ENCODE data around the gene CIB2.
"Not testable (repeated sequence)": the region's sequence is repeated elsewhere in the genome, so short reads cannot be mapped to it uniquely, and the experiment has no call there.

Gene CIB2

DNA sequence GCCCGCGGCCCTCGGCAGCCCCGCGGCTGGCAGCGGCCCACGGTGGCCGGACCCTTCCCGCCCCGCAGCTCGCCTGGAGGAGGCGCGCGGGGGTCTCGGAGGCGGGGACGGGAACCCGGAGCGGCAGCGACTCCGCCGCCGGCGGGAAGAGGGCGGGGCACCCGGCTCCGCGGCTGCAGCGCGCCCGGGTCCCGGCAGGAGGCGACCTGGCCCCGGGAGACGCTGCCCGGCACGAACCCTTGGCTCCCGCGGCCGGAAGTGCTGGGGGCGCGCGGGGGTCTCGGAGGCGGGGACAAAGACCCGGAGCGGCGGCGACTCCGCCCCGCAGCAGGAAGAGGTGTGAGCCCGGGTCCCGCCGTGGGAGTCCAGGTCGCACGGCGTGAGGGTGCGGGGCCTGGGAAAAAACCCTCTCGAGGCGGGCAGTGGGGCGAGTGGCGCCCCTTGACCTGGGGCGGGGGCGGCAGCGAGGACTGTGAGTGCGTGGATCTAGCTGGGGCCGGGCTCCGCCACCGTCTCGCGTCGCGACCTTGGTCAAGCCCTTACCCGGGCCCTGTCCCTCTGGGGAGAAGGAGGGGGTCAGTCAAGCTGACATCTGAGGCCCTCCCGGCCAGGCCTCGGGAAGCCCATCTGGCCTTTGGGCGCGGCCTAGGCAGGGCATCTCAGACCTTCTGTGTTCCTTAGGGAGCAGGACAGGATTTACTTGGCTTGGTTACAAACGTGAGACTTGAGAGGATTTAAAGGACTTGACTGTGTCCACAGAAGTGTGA is at the start of gene CIB2:
TSS of gene CIB2 (minus strand) at position 151 of the 767 bp plus-strand sequence. CDS start 230 bp downstream, outside the sequence.
- peak; percentile 50 to 80 for DNase-seq

DNA sequence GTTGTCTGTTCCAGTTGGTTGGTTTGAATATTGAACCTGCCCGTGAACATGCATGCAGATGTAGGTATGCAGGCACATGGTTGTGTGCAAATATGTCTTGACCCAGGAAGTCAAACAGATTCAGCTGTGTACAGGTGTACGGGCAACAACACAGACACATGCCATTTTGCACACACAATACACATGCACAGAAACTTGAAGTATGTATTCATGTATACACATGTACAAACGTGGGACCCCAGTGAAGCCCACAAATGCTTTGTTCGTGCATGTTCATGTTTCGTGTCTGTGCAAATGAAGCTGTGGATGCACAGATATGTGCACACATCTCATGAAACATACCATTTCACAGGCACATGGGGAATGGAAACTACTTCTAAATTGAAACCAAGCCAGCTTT is 48.7 kb upstream of the CIB2 start:
- DNase-seq = no peak

DNA sequence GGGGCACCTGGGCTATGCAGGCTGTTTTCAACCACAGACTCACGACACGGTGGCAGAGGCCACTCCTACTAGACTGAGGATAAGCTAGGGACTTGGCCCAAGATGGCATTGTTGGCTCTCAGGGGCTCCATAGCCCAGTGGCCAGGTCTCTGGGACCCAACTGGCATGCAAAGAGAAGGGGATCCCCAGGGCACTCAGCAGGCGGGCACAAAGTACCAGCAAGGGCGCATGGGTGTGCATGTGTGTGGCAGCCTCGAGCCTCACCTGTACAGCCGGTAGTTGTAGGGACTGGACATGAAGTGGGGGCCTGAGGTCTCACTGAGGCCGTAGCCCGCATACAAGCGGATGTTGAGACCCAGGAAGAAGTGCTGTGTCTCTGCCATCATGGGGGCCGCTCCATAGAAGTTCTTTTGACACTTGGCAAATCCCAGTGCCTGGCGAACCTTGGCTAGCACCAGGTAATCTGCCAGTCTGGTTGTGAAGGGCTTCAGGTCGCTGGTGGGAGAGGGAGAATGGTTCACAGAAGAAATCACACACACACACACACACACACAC is 48.1 kb upstream of the CIB2 start:
- no peak for DNase-seq

DNA sequence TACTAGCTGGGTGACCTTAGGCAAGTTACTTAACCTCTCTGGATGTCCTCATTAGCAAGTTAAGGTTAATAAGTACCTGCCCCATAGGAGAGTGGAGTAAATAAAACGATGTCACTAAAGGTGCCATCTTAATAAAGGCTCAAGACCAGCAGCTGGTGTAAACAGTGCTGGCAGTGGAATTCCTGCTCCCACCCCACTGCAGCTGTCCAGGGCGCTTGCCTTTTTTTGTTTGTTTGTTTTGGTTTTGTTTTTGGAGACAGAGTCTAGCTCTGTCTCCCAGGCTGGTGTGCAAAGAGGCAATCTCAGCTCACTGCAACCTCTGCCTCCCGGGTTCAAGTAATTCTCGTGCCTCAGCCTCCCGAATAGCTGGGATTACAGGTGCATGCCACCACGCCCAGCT is 46.8 kb upstream of the CIB2 start:
- DNase-seq = no peak

DNA sequence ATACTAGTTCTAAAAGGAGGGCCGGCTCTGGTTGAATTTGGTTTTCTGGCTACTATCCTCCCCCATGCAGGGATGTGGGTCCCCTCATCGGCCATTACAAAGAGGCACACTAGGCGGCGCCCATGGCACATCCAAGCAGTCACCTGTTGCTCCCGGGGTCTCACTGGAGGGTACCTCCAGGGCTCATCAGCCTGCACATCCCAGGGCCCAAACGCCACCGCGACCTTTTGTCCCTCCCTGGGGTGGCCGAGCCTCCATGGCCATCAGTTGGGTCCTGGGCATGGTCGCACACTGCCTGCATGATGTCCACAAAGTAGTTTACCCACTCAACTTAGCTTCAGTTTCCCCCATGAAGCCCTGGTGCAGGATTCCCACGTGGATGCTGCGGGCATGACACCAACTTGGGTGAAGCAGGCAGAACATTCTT is 46.2 kb upstream of the CIB2 start:
- peak; percentile 16 to 36 for DNase-seq

DNA sequence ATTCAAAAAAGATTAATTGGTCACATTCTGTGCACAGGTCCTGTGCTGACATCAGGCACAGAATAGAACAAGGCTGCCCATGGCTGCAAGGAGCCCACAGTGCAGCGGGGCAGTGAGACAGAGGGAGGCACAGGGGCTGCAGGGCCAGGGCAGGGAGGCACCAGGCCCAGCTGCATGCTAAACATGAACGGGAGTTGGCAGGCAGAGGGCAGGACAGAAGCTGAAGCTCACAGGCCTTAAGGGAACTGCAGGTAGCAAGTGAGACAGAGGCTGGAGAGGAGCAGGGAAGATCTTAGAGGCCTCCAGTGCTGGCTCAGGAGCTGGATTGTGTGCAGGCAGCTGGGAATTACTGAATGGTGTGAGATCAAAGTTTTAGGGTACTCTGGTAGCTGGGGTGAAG is 44.1 kb upstream of the CIB2 start:
- peak in 1 of 2 experiments; percentile 13 for DNase-seq

DNA sequence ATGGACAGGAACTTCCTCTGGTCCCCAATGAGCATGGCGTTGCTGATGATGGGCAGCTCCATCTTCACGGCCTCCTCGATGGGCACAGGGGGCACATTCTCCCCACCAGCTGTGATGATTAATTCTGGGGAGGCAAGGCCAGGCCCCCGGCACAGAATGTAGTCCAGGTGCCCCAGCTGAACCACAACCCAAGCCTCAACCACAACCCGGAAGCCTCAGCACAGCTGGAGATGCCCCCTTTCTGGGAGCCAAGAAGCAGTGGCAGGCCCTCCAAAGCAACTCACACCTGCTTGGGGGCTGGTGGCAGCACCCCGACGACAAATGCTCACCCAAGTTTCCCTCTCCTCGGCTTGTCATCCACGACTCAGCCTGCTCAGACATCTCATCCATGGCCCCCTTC is 43.2 kb upstream of the CIB2 start:
- no peak for DNase-seq

DNA sequence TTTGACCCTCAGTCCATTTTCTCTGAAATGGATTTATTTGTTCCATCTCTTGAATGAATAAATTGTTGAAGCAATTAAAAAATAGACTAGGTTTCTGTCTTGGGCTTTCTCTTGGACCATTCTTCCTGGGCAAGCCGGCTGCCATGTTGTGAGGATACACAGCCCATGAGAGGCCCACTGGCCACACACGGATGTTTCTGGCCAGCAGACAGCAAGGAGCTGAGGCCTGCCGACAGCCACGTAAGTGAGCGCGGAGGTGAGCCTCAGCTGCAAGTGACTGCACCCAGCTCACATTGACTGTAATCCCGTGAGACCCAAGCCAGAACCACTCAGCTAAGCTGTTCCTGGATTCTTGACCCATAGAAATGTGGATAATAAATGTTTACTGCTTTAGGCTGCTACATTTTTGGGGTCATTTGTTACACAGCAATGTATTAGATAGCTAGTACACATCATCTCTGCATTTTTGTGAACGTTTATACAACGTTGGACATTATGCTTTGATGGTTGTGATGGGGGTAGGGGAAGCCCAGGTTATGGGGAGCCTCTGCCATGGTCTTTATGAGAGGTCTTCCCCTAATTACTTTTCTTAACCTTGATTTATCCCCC is 40.7 kb upstream of the CIB2 start:
- no peak for DNase-seq

DNA sequence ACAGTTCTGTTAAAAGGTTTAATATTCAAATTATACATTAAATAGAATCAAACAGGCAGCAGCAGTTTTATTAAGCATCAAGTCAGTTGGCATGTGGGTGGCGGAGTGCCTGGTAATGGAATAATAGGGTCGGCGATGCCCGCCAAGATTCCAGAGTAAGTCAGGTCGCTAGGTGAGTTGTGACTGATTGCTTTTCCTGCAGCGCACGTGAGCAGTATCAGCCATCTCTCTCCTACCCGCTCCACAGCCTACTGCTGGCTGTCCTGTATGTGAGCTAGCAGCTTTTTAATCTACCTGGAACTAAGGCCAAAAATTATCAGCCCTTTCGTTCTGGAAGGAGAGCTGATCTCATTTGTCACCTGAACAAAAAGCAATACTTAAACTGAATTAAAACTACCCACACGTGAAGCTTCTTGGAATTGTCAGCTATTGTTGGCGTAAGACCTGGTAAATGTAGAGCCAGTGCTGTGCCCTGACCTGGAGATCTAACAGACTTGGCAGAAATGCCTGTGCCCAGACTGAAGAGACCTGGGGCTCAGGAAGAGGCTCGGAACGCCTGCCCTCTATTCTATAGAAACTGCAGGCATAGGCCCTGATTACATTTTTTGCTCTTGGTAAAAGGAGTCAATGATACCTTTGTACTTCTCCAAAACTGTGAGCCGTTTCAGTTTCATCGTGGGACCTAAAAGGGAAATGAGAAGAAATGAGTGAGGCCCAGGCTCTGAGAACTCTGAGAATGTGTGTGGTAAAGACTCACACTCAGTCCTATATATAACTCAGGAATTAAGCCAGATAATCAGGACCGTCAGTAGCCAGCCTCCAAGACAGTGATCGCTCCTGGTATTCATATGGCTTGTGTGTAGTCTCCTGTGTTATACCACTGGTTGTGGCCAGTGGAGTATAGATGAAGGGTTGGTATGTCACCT is 39.9 kb upstream of the CIB2 start:
- DNase-seq = no peak

DNA sequence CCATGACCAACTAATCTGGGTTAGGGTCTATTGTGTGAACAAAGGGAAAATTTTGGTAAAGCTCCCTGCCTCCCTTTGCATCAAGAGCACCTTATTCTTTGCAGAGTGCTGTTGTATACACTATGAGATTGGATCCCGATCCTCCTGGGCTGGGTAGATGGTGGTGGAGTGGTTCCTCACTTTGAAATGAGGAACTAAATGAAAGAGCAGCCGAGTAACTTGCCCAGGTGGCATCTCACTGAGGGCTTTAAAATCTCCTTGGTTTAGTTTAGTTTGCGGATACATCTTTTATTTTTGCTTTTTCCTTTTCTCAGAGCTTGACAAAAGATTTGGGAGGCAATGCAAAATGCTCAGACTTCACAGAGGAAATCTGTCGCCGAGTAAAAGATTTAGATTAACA is 37.4 kb upstream of the CIB2 start:
- no peak for DNase-seq

DNA sequence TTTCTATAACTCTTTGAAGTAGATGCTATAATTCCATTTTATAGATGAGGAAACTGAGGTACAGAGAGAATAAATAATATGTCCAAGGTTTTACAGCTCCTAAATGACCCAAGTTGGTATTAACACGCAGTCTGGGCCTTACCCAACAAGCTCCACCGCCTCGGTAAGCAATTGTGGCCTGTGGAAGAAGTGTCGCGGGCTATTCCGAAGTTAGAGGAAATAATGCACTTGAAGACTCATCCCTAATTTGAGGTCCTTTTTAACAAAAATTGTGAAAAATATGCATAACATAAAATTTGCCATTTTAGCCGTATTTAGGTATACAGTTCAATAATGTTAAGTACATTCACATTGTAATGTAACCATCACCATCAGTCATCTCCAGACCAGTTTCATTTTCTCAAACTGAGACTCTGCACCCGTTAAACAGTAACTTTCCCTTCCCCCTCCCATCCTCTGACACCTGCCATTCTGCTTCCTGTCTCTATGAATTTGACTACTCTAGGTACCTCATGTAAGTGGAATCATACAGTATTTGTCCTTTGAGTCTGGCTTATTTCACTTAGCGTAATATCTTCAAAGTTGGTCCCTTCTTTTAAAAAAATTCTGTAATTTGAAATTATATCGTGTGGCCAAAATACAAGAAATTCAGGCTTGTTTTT is 36.1 kb upstream of the CIB2 start:
- DNase-seq = no peak

DNA sequence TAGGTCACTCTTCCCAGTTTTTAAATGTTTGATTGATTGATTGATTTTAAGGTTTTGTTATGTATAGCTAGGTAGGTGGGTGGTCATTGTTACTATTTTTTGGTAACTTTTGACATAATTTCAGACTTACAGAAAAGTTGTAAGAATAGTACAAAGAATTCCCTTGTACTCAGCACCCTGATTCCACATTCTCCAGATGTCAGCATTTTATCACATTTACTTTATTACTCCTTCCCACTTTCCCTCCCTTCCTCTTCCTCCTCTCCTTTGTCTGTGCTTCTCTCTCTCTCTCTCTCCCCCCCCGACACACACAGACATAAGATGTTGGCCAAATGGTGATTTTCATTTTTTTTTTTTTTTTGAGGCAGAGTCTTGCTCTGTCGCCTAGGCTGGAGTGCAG is 32.8 kb upstream of the CIB2 start:
- DNase-seq = no peak

DNA sequence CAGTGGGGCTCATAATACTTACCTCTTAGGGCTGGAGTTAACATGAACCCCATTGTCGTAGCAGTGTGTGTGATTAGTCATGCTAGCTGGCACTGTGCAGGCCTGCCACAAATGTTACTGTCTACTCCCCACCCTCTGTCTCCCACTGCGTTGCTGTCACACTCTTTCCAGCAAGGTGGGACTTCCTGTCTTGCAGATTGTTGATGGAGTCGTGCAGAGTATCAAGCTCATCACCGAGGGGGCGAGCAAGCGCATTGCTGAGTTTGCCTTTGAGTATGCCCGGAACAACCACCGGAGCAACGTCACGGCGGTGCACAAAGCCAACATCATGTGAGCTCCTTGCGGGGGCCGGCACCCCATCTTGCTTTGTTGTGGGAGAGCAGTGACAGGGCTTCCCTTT is 30.8 kb upstream of the CIB2 start:
- no peak for DNase-seq

DNA sequence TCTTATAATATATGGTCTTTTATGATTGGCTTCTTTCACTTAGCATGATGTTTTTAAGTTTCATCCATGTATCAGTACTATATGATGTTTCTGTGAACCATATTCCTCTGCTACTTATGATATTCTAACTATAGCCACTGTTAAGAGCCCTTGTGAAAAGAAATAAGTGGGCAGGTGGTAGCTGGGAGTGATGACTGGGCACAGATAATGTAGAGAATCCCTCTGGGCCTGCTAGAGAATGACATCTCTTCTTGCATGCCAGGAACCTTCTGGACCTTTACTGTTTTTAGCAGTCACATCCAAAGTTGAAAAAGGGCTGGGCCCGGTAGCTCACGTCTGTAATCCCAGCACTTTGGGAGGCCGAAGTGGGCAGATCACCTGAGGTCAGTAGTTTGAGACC is 28.1 kb upstream of the CIB2 start:
- DNase-seq = no peak

DNA sequence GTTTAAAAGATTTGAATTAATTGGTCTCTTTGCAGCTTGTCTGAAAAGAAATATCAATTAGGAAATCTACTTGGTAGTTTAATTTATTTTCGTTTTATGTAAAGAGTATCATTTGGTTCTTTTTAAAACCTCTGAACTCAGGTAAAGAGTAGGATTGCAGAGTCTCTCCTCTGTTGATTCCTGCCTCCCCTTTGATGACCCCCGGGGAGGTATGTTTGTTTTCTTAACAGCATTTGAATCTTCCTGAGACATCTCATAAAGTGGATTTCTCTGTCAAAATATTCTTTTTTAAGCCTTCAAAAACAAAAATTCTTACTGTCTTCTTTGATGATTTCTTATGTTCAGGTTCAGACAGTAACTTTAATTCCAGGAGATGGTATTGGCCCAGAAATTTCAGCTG is 26.0 kb upstream of the CIB2 start:
- DNase-seq = no peak

DNA sequence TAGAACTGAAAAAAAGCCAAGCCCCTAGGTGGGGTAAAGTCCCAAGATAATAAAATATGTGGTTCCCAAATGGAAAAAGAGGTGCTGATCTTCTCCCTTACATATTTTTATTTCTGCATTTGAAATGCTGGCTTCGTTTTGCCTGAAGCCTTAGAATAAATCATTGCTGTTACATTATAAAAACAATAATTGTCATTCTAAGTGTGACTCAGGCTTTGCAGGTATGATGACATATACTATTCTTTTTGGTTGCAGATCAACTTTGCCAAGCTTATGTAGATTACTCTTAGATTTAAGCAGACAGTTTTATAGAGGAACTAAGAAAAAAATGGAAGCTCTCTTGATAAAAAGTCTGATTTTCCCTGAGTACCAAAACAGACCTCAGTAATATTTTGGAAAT is 25.4 kb upstream of the CIB2 start:
- DNase-seq = no peak

DNA sequence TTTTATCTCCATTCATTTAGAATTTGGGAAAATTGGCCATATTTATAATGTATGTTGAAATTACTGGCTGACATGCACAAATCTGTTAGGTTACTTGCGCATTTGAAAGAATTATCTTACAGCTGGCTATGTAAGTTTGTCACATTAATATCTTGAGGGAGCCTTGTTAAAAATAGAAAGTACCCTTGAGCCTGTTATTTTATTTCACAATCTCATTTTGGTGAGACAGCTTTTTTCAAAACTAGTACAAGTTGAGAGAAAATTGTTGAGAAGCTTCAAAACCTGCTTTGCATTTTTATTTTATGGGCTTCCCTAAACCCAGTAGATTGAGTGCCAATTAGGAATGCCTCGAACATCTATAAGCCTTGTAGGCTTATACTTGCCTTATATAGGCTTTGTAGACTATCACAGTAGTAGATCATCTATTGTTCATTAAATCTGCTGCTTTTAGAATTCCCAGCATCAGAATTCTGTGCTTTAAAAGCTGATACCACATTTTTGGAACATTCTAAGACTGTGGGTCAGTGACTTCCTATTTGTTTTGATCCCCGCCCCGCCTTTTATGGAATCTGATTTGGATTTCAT is 24.2 kb upstream of the CIB2 start:
- no peak for DNase-seq

DNA sequence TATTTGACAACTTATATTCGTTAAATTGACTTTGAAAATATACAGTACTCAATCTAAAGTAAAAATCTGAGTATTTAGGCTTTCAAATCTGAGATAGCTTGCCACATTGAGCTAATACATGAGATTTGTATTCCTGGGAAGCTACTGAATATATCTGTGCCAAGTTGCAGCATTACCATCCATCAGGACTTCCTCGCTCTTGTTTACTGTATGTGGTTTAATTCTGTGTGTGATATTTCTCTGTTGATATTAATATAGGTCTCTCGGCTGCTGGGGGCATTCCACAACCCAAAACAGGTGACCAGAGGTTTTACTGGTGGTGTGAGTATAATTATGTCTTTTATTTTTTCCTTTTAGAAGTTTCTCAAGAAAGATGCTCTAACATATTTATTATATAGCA is 23.7 kb upstream of the CIB2 start:
- no peak for DNase-seq

DNA sequence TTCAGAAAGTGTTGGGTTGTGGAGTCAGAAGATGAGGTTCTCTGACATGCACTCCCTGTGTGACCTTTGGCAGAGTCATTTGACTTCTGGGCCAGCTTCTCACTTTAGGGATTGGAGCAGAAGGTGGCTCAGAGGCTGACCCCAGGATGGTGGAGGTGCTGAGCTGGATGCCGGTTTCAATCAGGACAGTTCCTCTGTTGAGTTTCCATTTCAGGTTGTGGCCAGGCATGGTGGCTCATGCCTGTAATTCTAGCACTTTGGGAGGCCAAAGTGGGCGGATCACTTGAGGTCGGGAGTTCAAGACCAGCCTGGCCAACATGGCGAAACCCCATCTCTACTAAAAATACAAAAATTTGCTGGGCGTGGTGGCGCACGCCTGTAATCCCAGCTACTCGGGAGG is 19.8 kb upstream of the CIB2 start:
- DNase-seq = not testable (repeated sequence)

DNA sequence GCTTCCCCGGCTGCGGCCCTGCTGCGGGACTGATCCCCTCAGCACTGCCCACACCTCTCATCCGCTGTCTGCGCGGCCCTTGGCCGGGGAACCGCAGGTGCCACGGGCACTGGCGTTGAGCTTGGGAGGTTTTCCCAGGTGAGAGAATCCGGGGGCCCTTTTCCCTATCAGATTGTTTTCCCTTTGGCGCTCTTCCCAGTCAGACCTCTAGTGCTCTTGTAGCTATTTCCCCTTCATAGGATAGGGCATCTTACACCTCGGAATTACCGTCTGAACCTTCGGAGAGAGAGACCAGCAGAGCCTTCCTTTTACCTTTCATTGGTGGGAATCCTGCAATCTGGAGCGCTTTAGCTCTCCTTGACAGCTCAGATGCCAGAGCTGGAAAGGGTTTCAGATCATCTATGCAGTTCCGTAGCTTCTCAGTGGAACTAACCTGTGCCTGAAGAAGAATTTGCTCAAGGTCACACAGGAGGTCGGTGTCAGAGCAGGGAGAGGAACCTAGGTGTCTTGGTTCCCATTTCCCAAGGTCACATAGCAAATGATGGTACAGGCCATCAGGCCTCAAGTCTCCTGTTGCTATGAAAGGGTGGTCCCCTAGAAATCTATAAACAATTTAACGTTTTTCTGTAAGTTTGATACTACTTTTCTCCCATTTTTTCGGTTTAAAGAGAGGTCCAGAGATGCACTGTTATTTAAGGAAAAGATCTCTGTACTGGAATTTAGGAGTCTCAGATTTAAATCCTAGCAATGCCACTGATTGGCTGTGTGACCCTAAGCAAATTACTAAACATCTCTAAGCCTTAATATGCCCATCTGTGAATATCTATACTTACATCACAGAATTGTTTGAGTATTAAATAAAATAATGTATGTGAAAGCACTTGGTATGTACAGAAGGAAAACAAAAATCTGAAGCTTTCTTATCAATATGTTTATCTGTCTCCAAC is 18.8 kb upstream of the CIB2 start:
- DNase-seq = peak; percentile 37 to 45
